H9 (cell line): ENCODE results near the gene PNMA8A. TPM values are rescaled to one million over a fixed set of nuclear protein-coding genes. Genes with fewer than 3 reads are reported as not detected.

Experiments
- DNase-seq: peaks from one replicate; pipeline ENCODE4 v3.0.0-alpha.2; 2017
- H2AFZ ChIP-seq: one replicate; pipeline ENCODE4 v1.6.1; 2013; ENCODE audit warnings: mild to moderate bottlenecking, low read length, control low read depth, moderate library complexity
- H2AK5ac ChIP-seq: 2 replicates; pipeline ENCODE4 v1.6.1; 2013; ENCODE audit warnings: low read length, control low read depth, mixed read lengths; ENCODE audit not compliant: insufficient read length
- H2BK120ac ChIP-seq: one replicate; pipeline ENCODE4 v1.6.1; 2013; ENCODE audit warnings: low read depth, mild to moderate bottlenecking, low read length, control low read depth, inconsistent platforms; ENCODE audit not compliant: poor library complexity, severe bottlenecking
- H2BK12ac ChIP-seq: 2 replicates; pipeline ENCODE4 v1.6.1; 2013; ENCODE audit warnings: low read length, control low read depth, mixed read lengths, low read depth; ENCODE audit not compliant: insufficient read length
- H2BK15ac ChIP-seq: 2 replicates; pipeline ENCODE4 v1.6.1; 2013; ENCODE audit warnings: low read depth, low read length, control low read depth
- H2BK20ac ChIP-seq: one replicate; pipeline ENCODE4 v1.6.1; 2013; ENCODE audit warnings: low read depth, mild to moderate bottlenecking, low read length, control low read depth, inconsistent platforms; ENCODE audit not compliant: poor library complexity, severe bottlenecking
- H2BK5ac ChIP-seq: 2 replicates; pipeline ENCODE4 v1.6.1; 2013; ENCODE audit warnings: low read length, control low read depth, mixed read lengths; ENCODE audit not compliant: insufficient read length
- H3K14ac ChIP-seq: 2 replicates; pipeline ENCODE4 v1.6.1; 2013; ENCODE audit warnings: low read length, control low read depth; ENCODE audit not compliant: insufficient read depth
- H3K18ac ChIP-seq: 2 replicates; pipeline ENCODE4 v1.6.1; 2013; ENCODE audit warnings: low read depth, mild to moderate bottlenecking, mixed read lengths, low read length, control low read depth; ENCODE audit not compliant: insufficient read length
- H3K23ac ChIP-seq: 2 replicates; pipeline ENCODE4 v1.6.1; 2013; ENCODE audit warnings: low read length, control low read depth, mixed read lengths, low read depth; ENCODE audit not compliant: insufficient read length
- H3K23me2 ChIP-seq: 2 replicates; pipeline ENCODE4 v1.6.1; 2013; ENCODE audit warnings: low read depth, mild to moderate bottlenecking, mixed read lengths, low read length, control low read depth; ENCODE audit not compliant: insufficient read length, poor library complexity, severe bottlenecking
- H3K27ac ChIP-seq: 2 replicates; pipeline ENCODE4 v1.5.1; 2013; ENCODE audit warnings: low read length, control low read depth, mixed read lengths, low read depth; ENCODE audit not compliant: insufficient read length
- H3K27me3 ChIP-seq: 2 replicates; pipeline ENCODE4 v1.6.1; 2013; ENCODE audit warnings: low read length, control low read depth, inconsistent platforms; ENCODE audit not compliant: insufficient read depth
- H3K4ac ChIP-seq: 2 replicates; pipeline ENCODE4 v1.6.1; 2013; ENCODE audit warnings: low read depth, mild to moderate bottlenecking, control low read depth, inconsistent platforms, low read length, moderate library complexity
- H3K4me1 ChIP-seq: 2 replicates; pipeline ENCODE4 v1.6.1; 2013; ENCODE audit warnings: low read length, control low read depth, inconsistent platforms; ENCODE audit not compliant: insufficient read depth
- H3K4me2 ChIP-seq: 2 replicates; pipeline ENCODE4 v1.6.1; 2013; ENCODE audit warnings: low read length, control low read depth, mixed read lengths; ENCODE audit not compliant: insufficient read length, insufficient read depth
- H3K56ac ChIP-seq: 2 replicates; pipeline ENCODE4 v1.6.1; 2013; ENCODE audit warnings: low read depth, mild to moderate bottlenecking, mixed read lengths, low read length, control low read depth; ENCODE audit not compliant: insufficient read length
- H3K79me1 ChIP-seq: 2 replicates; pipeline ENCODE4 v1.6.1; 2013; ENCODE audit warnings: low read depth, mild to moderate bottlenecking, moderate library complexity, low read length, control low read depth, inconsistent platforms; ENCODE audit not compliant: insufficient read depth, poor library complexity, severe bottlenecking
- H3K79me2 ChIP-seq: 2 replicates; pipeline ENCODE4 v1.6.1; 2013; ENCODE audit warnings: low read length, control low read depth, inconsistent platforms; ENCODE audit not compliant: insufficient read depth
- H3K9ac ChIP-seq: 2 replicates; pipeline ENCODE4 v1.6.1; 2013; ENCODE audit warnings: low read length, control low read depth, mixed read lengths; ENCODE audit not compliant: insufficient read length; ENCODE audit errors: extremely low read depth
- H3K9me3 ChIP-seq: one replicate; pipeline ENCODE4 v1.6.1; 2013; ENCODE audit warnings: low read depth, low read length, inconsistent platforms; ENCODE audit not compliant: control insufficient read depth
- H3T11ph ChIP-seq: one replicate; pipeline ENCODE4 v1.6.1; 2013; ENCODE audit warnings: mild to moderate bottlenecking, low read length, control low read depth, inconsistent platforms
- H4K20me1 ChIP-seq: one replicate; pipeline ENCODE4 v1.6.1; 2013; ENCODE audit not compliant: control insufficient read depth, insufficient read length, insufficient read depth
- H4K5ac ChIP-seq: 2 replicates; pipeline ENCODE4 v1.6.1; 2013; ENCODE audit warnings: low read depth, mild to moderate bottlenecking, mixed read lengths, low read length, control low read depth; ENCODE audit not compliant: insufficient read length
- H4K8ac ChIP-seq: replicated peaks from 2 replicates; pipeline ENCODE4 v1.6.1; 2013; ENCODE audit warnings: low read length, control low read depth, mixed read lengths, low read depth; ENCODE audit not compliant: insufficient read length
- H4K91ac ChIP-seq: 2 replicates; pipeline ENCODE4 v1.6.1; 2013; ENCODE audit warnings: low read depth, mild to moderate bottlenecking, moderate library complexity, mixed read lengths, low read length, control low read depth; ENCODE audit not compliant: insufficient read length
- H3K27ac Mint-ChIP-seq, 3 experiments: 2 replicates in 2 of 3; 3 replicates in 1 of 3; pipeline ENCODE4 v1.8.0; 2020 to 2021; ENCODE audit warnings: mixed read lengths in 3 of 3, mild to moderate bottlenecking in 1 of 3, moderate library complexity in 1 of 3
- H3K27me3 Mint-ChIP-seq: 2 replicates; pipeline ENCODE4 v1.8.0; 2021; ENCODE audit warnings: low read depth, mild to moderate bottlenecking, moderate library complexity, mixed read lengths
- H3K36me3 Mint-ChIP-seq, 3 experiments: 2 replicates in 2 of 3; 3 replicates in 1 of 3; pipeline ENCODE4 v1.8.0; 2020 to 2021; ENCODE audit warnings: low read depth in 3 of 3, mixed read lengths in 3 of 3; ENCODE audit not compliant: insufficient read depth in 1 of 3
- H3K4me1 Mint-ChIP-seq, 2 experiments: 2 replicates each; pipeline ENCODE4 v1.8.0; 2020; ENCODE audit warnings: mixed read lengths in 2 of 2
- H3K4me3 Mint-ChIP-seq, 2 experiments: 2 replicates in 1 of 2; 3 replicates in 1 of 2; pipeline ENCODE4 v1.8.0; 2020 to 2021; ENCODE audit warnings: mild to moderate bottlenecking in 2 of 2, mixed read lengths in 2 of 2, moderate library complexity in 1 of 2
- H3K9me3 Mint-ChIP-seq, 2 experiments: 2 replicates in 1 of 2; 3 replicates in 1 of 2; pipeline ENCODE4 v1.8.0; 2020; ENCODE audit warnings: mild to moderate bottlenecking in 2 of 2, mixed read lengths in 2 of 2, moderate library complexity in 1 of 2
- CTCF ChIP-seq: fragments of 200-600 bp; sonication (generic); conservative IDR thresholded peaks from 3 replicates; pipeline ENCODE4 v1.8.0; 2021; ENCODE audit warnings: antibody characterized with exemption, mild to moderate bottlenecking
- WGBS: extraction: QIAGEN DNeasy Blood & Tissue Kit; methylation state at CpG from one replicate; pipeline ENCODE4 v1.1.7; 2013; ENCODE audit warnings: missing lambda C conversion rate, low lambda C conversion rate, mixed read lengths; ENCODE audit not compliant: insufficient read length; ENCODE audit errors: extremely low coverage; 5-methylcytosine and 5-hydroxymethylcytosine counted together
- total RNA-seq: library from RNA; stranded (reverse); gene quantifications from 2 replicates; pipeline ENCODE4 v1.2.1, GENCODE V29; 2021

Gene PNMA8A
- total RNA-seq, 1 experiment from 2014 or later = 22.6 TPM

DNA sequence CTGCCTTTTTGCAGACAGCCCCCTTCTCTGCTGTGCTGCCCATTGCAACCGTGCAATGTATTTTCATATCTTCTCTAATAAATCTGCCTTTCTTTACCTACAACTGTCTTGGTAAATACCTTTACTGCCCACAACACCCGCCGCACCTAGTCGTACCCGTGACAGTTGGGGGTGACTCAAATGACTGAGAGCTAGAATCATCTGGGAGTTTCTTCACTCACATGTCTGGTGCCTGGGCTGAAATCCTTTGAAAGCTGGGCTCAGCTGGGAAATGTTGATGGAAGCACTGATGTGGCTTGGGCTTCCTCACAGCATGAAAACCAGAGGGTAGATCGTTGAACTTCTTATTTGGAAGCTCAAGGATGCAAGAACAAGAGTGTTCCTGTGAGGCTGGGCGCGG lies 2.8 kb upstream of the PNMA8A start:
- H3K4ac ChIP-seq = no peak overlapping the region
- H2BK15ac ChIP-seq = no peak overlapping the region; the same call in 1 of the 2 replicates
- no peak overlapping the region for H3K14ac ChIP-seq
- no peak overlapping the region for H2BK120ac ChIP-seq
- no peak overlapping the region for H3K23ac ChIP-seq
- H2BK12ac ChIP-seq = no peak overlapping the region
- DNase-seq = no peak
- no peak overlapping the region for H3K4me2 ChIP-seq
- H2AFZ ChIP-seq = no peak overlapping the region
- H2BK5ac ChIP-seq = no peak overlapping the region
- H3K27me3 ChIP-seq = no peaks in the 10 kb centered on the region
- no peak overlapping the region for H3K9ac ChIP-seq
- no peak for TF ChIP-seq CTCF
- Mint-ChIP-seq H3K4me1 (peaks cover 8 to 24% of the 10 kb centered on the region in 2 experiments), H3K36me3 (peaks cover 11 to 17% (median 16%) of the 10 kb centered on the region in 3 experiments), H3K27me3 (peaks cover 12% of the 10 kb centered on the region), H3K27ac (no peak overlapping the region), H3K4me3 (no peak overlapping the region), H3K9me3 (no peaks in the 10 kb centered on the region)
- H3K4me1 ChIP-seq = no peaks in the 10 kb centered on the region
- H4K8ac ChIP-seq = no peak overlapping the region
- no peak overlapping the region for H3K18ac ChIP-seq
- no peak overlapping the region for H3K56ac ChIP-seq
- H4K91ac ChIP-seq = no peak overlapping the region
- H3K79me1 ChIP-seq = peaks cover 5% of the 10 kb centered on the region
- H3T11ph ChIP-seq = no peak overlapping the region
- no peaks in the 10 kb centered on the region for H3K9me3 ChIP-seq
- no CpG with 5 or more reads among the region's 8 CpGs for WGBS
- H2BK20ac ChIP-seq = no peak overlapping the region
- H3K27ac ChIP-seq = no peak overlapping the region
- no peaks in the 10 kb centered on the region for H4K20me1 ChIP-seq
- no peak overlapping the region for H4K5ac ChIP-seq
- no peaks in the 10 kb centered on the region for H3K79me2 ChIP-seq
- peaks cover 6% of the 10 kb centered on the region for H3K23me2 ChIP-seq
- H2AK5ac ChIP-seq = no peak overlapping the region
